GM12891 (cell line): ENCODE data around the gene TSTD2.

ENCODE experiments used
- POLR2A ChIP-seq: IDR thresholded peaks from 2 replicates; pipeline ENCODE4 v1.6.1; 2011; ENCODE audit warnings: low read depth, low read length, control low read depth
- POLR2AphosphoS5 ChIP-seq: IDR thresholded peaks from 2 replicates; pipeline ENCODE4 v1.6.1; 2011; ENCODE audit warnings: low read depth, low read length, control low read depth

GRCh38 chr9:97665742-97666141 lies 32.6 kb upstream of the TSTD2 start:
- TF ChIP-seq POLR2A (no peak), POLR2AphosphoS5 (no peak)
